ENCODE results near the gene JMJD8.

Gene JMJD8

DNA sequence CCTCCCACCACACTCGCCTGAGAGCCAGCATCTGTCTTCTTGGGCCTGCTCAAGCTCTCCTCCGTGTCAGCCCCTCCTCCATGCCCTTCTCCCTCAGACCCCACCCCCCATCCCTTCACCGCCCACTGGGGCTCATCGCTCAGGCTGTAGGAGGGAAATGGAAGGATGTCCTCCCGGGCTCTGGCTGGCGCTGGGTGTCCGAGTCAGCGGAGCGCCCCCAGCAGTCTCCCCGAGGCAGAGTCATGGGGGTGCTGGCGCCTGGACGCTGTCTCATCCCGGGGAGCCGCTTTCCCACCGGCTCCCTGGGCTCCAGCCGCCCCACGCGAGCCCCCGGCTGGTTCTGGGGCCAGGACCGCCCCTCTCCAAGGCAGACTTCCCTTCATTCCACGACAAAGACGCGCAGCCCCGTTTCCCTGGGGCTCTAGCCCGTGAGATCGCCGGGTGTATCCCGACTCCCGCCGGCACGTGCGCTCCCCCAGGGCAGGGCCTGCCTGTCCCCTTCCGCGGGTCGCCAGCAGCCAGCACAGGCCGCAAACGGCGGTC lies 36.4 kb upstream of the JMJD8 start:
- Histone ChIP-seq H3K4me1 (ENCODE audit: insufficient read depth, low read length) (peaks cover 31% of the 10 kb centered on the region), H3K9ac (ENCODE audit: low read length) (peak overlapping the region; percentile 27), H3K27ac (ENCODE audit: low read depth, low read length) (peak overlapping the region; percentile 98), H3K36me3 (ENCODE audit: insufficient read depth, low read length) (no peaks in the 10 kb centered on the region), H3K27me3 (ENCODE audit: control insufficient read depth in 1 of 2, insufficient read depth in 2 of 2, low read length in 2 of 2) (peaks cover 0 to 29% of the 10 kb centered on the region in 2 donors), H3K9me3 (ENCODE audit: low read length) (no peaks in the 10 kb centered on the region), H3K4me3 (ENCODE audit: low read depth in 1 of 2, low read length in 2 of 2) (peak overlapping the region; percentile 68 to 91)

DNA sequence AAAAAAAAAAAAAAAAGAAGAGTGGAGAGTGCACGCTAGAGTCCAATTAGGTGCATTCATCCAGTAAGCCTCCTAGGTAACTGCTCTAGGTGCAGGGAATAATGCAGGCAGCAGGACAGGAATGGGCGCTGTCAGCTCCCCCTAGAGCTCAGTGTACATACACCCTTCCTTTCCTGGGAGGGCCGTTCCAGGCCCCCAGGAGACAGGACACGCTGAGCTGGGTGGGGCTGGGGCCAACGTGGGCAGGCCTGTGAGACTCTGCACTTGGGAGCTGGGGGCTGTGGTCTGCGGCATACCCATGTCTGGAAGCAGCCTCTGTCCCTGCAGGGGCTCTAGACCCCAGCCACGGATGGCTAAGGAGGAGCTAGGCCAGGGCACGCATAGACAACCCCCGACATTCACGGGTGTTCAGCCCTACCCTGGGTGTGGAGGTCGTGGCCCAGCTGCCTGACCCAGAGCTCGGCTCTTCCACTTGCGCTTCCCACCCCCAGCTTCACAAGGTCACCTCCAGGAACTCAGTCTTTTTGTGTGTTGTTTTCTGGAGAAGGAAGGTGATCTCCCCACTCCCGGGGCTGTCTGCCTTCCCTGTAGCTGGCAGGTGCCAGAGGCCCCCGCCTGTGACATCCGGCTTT lies 35.8 kb upstream of the JMJD8 start:
- Histone ChIP-seq H3K4me3 (ENCODE audit: low read depth in 1 of 2, low read length in 2 of 2) (peak overlapping the region; percentile 68 to 91), H3K9ac (ENCODE audit: low read length) (peak overlapping the region; percentile 27), H3K36me3 (ENCODE audit: insufficient read depth, low read length) (no peaks in the 10 kb centered on the region), H3K27ac (ENCODE audit: low read depth, low read length) (peak overlapping the region; percentile 98), H3K27me3 (ENCODE audit: control insufficient read depth in 1 of 2, insufficient read depth in 2 of 2, low read length in 2 of 2) (peaks cover 0 to 23% of the 10 kb centered on the region in 2 donors), H3K4me1 (ENCODE audit: insufficient read depth, low read length) (peaks cover 31% of the 10 kb centered on the region), H3K9me3 (ENCODE audit: low read length) (no peaks in the 10 kb centered on the region)

DNA sequence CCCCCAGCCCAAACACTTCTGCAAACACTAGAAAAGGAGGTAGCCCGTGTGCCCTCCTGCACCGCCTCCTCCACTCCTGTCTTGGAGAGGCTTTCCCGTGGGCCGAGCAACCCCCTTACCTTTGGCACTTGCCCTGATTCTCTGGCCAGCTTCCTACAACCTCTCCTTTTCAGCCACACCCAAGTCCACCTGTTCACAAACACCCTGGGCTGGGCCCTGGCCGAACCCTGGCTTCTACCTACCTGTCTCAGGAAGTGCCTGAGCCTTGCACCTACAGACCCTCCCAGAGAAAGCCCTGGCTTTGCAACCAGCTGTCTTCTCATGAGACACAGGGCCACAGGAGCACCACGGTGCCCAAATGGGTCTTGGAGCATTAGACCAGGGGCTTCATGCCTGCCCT lies 34.8 kb upstream of the JMJD8 start:
- Histone ChIP-seq H3K4me1 (ENCODE audit: insufficient read depth, low read length) (peaks cover 34% of the 10 kb centered on the region), H3K27me3 (ENCODE audit: control insufficient read depth in 1 of 2, insufficient read depth in 2 of 2, low read length in 2 of 2) (peaks cover 0 to 23% of the 10 kb centered on the region in 2 donors), H3K9ac (ENCODE audit: low read length) (no peak overlapping the region), H3K4me3 (ENCODE audit: low read depth in 1 of 2, low read length in 2 of 2) (no peak overlapping the region), H3K27ac (ENCODE audit: low read depth, low read length) (no peak overlapping the region), H3K9me3 (ENCODE audit: low read length) (no peaks in the 10 kb centered on the region), H3K36me3 (ENCODE audit: insufficient read depth, low read length) (no peaks in the 10 kb centered on the region)

DNA sequence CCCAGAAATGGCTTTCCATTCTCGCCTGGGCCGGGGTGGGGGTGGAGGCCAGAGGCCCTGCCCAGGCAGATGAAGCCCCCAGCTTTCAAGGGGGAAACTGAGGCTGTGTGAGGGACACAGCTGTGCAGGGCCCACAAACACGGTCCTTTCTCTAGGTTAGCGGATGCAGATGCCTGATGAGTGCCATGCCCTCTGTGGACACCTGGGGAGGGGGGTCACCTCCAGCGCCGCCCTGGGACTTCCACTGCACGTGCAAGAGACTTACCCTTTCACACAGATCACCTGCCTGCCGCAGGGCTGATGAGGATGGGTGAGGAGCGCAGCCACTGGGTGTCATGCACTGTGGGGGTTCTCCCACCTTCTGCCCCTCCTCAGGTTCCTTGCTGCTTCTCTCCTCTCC lies 34.3 kb upstream of the JMJD8 start:
- H3K27ac ChIP-seq (ENCODE audit: low read depth, low read length), result no peak overlapping the region
- peaks cover 34% of the 10 kb centered on the region for H3K4me1 ChIP-seq (ENCODE audit: insufficient read depth, low read length)
- no peak overlapping the region for H3K9ac ChIP-seq (ENCODE audit: low read length)
- H3K36me3 ChIP-seq (ENCODE audit: insufficient read depth, low read length), result no peaks in the 10 kb centered on the region
- H3K4me3 ChIP-seq (ENCODE audit: low read depth in 1 of 2, low read length in 2 of 2), result no peak overlapping the region
- H3K9me3 ChIP-seq (ENCODE audit: low read length), result no peaks in the 10 kb centered on the region
- peaks cover 0 to 20% of the 10 kb centered on the region in 2 donors for H3K27me3 ChIP-seq (ENCODE audit: control insufficient read depth in 1 of 2, insufficient read depth in 2 of 2, low read length in 2 of 2)

DNA sequence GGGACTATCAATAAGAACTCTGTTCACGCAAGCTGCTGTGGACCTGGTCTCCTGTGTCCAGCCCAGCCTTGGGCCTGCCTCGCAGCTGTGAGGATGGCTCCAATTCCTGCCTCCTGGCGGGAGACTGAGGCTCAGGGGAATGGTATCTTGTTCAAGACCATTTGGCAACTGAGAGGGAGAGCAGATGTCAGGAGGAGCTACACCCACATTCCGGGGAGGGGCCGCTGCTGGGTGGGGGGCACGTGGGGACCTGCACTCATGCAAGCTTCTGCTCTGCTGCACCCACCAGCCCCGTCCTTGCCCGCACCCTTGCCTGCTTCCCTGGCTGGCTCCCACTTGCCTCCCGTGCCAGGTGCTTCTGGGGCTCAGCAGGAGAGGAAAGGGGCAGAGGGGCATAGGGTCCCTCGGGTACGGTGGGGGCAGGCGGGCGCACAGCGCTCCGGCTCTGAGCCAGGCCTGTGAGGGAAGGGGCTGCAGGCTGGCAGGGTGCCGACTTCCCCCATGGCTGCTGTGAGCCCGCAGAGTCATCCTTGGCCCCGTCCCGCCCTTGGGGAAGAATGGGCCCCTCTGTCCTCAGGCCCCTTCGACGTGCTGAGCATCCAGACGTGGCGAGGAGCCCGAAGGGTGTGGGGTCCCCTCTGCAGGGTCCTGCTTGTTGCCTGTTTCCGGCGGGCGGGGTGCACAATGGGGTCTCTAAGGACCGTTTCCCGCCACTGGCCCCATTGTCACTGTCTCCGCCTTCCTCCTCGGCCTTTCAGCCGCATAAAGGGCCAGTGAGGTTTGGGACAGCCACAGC lies 33.5 kb upstream of the JMJD8 start:
- H3K27me3 ChIP-seq (ENCODE audit: control insufficient read depth in 1 of 2, insufficient read depth in 2 of 2, low read length in 2 of 2), result peaks cover 0 to 20% of the 10 kb centered on the region in 2 donors
- no peak overlapping the region for H3K27ac ChIP-seq (ENCODE audit: low read depth, low read length)
- no peak overlapping the region for H3K9ac ChIP-seq (ENCODE audit: low read length)
- peaks cover 34% of the 10 kb centered on the region for H3K4me1 ChIP-seq (ENCODE audit: insufficient read depth, low read length)
- H3K4me3 ChIP-seq (ENCODE audit: low read depth in 1 of 2, low read length in 2 of 2), result no peak overlapping the region
- H3K9me3 ChIP-seq (ENCODE audit: low read length), result no peaks in the 10 kb centered on the region
- no peaks in the 10 kb centered on the region for H3K36me3 ChIP-seq (ENCODE audit: insufficient read depth, low read length)

DNA sequence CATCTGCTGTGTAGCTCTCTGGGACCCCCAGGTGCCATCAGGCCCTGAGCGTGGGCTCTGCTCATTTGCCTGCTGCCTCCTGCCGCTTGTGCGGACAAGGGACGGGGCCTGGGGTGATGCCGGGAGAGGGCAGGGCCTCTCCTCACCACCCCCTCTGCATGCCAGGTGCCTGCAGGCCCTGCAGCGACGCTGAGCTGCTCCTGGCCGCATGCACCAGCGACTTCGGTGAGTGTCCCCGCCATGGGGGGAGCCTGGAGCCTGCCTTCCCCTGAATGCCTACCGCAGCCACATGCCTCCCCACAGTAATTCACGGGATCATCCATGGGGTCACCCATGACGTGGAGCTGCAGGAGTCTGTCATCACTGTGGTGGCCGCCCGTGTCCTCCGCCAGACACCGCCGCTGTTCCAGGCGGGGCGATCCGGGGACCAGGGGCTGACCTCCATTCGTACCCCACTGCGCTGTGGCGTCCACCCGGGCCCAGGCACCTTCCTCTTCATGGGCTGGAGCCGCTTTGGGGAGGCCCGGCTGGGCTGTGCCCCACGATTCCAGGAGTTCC lies 32.7 kb upstream of the JMJD8 start:
- H3K27me3 ChIP-seq (ENCODE audit: control insufficient read depth in 1 of 2, insufficient read depth in 2 of 2, low read length in 2 of 2), result peaks cover 0 to 20% of the 10 kb centered on the region in 2 donors
- H3K9ac ChIP-seq (ENCODE audit: low read length), result no peak overlapping the region
- H3K4me3 ChIP-seq (ENCODE audit: low read depth in 1 of 2, low read length in 2 of 2), result peak overlapping the region in 1 of 2 donors; percentile 53
- no peak overlapping the region for H3K27ac ChIP-seq (ENCODE audit: low read depth, low read length)
- no peaks in the 10 kb centered on the region for H3K36me3 ChIP-seq (ENCODE audit: insufficient read depth, low read length)
- no peaks in the 10 kb centered on the region for H3K9me3 ChIP-seq (ENCODE audit: low read length)
- H3K4me1 ChIP-seq (ENCODE audit: insufficient read depth, low read length), result peaks cover 32% of the 10 kb centered on the region

DNA sequence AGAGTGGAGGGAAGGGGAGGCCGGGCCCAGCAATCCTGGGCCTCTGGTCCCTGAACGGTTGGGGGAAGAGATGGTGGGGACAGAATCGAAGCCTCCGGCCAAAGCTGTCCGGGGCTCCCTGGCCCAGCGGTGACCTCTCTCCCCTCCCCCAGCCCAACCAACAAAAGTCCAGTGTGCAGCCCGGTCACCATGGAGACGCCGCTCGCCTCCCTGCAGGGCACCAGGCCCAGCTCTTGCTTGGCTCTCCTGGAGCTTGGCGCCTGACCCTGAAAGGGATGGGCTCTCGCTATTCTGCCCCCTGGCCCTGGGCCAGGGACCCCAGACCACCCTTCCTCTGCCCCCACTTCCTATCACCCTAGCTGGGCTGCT lies 32.0 kb upstream of the JMJD8 start:
- no peak overlapping the region for H3K9ac ChIP-seq (ENCODE audit: low read length)
- peaks cover 28% of the 10 kb centered on the region for H3K4me1 ChIP-seq (ENCODE audit: insufficient read depth, low read length)
- H3K27me3 ChIP-seq (ENCODE audit: control insufficient read depth in 1 of 2, insufficient read depth in 2 of 2, low read length in 2 of 2), result peaks cover 4 to 25% of the 10 kb centered on the region in 2 donors

DNA sequence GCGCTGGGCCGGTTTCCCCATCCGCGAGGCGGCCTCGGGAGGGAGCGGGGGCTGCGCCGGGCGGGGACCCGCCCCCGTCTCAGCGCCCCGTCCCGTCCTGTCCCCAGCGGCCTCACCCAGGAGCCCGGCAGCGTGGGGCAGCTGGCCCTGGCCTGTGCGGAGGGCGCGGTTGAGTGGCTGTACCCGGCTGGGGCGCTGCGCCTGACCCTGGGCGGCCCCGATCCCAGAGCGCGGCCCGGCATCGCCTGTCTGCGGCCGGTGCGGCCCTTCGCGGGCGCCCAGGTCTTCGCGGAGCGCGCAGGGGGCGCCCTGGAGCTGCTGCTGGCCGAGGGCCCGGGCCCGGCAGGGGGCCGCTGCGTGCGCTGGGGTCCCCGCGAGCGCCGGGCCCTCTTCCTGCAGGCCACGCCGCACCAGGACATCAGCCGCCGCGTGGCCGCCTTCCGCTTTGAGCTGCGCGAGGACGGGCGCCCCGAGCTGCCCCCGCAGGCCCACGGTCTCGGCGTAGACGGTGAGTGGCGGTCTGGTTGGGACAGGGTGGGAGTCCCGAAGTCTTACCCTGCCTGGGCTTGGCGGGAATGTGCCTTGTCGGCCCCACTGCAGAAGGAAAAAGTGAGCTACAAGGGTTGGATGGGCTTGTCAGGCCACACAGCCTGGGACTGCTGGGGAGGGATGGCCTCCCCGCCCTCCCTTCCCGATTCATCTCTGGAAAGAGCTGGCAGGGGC lies 31.5 kb upstream of the JMJD8 start:
- Histone ChIP-seq H3K27ac (ENCODE audit: low read depth, low read length) (no peak overlapping the region), H3K9ac (ENCODE audit: low read length) (no peak overlapping the region), H3K27me3 (ENCODE audit: control insufficient read depth in 1 of 2, insufficient read depth in 2 of 2, low read length in 2 of 2) (peaks cover 9 to 31% of the 10 kb centered on the region in 2 donors), H3K9me3 (ENCODE audit: low read length) (no peaks in the 10 kb centered on the region), H3K4me3 (ENCODE audit: low read depth in 1 of 2, low read length in 2 of 2) (peak overlapping the region; percentile 49 to 53), H3K36me3 (ENCODE audit: insufficient read depth, low read length) (no peaks in the 10 kb centered on the region), H3K4me1 (ENCODE audit: insufficient read depth, low read length) (peaks cover 28% of the 10 kb centered on the region)

More for the DNA sequence above, 32.0 kb upstream of the JMJD8 start:
- Histone ChIP-seq H3K36me3 (ENCODE audit: insufficient read depth, low read length) (no peaks in the 10 kb centered on the region), H3K27ac (ENCODE audit: low read depth, low read length) (no peak overlapping the region), H3K4me3 (ENCODE audit: low read depth in 1 of 2, low read length in 2 of 2) (peak overlapping the region; percentile 49 to 53), H3K9me3 (ENCODE audit: low read length) (no peaks in the 10 kb centered on the region)

DNA sequence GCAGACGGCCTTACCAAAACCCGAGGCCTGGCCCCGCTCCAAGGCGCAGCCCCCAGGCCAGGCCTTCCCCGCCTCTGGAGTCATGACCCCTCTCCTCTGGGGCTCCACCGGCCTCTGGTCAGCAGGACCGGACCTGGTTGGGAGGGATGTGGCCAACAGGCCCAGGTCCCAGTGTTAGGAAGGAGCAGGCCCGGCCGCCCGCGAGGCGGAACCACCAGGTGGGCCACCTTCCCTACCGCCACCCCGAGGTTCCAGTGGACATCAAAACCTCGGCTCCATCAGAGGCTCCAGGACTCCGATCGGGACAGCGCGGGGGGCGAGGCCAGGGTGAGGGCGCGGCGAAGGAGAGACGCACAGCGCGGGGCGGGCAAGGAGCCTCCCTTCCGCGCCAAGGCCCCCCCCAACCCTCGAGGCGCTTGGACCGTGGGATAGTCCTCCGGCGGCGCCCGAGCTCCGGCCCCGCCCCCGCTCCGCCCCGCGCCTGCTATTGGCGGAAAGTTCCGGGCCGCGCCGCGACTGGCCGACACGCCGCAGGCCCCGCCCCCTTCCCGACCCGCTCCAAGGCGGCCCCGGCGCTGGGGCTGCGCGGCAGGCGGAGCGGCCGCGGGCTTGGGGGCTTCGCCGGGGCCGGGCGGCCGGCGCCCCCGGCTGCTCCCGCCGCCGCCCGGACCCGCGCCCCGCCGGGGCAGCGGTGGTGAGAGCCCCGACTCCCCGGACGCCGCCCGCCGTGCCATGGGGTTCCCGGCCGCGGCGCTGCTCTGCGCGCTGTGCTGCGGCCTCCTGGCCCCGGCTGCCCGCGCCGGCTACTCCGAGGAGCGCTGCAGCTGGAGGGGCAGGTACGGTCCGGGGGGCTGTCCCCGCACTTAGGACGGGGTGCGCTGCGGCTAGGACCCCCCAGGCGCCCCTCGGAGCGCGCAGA lies 30.7 kb upstream of the JMJD8 start, which contains the start of gene METRN:
Gene METRN, plus strand, starts transcription at position 561 of the 919 bp plus-strand sequence. Its CDS starts 172 bp downstream, at position 733.
- Histone ChIP-seq H3K9ac (ENCODE audit: low read length) (no peak within 1 kb of the TSS), H3K4me1 (ENCODE audit: insufficient read depth, low read length) (peaks cover 21% of the 10 kb centered on the region)

DNA sequence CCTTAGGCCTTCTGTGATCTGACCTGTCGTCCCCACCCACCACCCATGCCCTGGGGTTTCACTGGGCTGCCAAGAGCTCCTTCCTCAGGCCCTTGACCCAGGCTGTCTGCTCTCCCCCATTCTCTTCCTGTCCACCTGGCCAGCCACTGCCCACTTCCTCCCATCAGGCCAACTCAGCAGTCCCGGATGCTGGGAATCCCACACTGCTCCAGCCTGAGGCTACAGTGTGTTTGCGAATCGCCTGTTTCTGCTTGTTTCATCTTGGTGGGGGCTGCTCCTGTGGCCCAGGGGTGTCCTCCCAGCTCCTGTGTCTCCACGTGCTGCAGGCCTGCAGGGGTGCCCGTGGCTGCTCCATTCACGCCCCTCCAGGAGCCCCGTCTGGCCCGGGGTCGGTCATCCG lies 29.9 kb upstream of the JMJD8 start:
- Histone ChIP-seq H3K9me3 (ENCODE audit: low read length) (no peaks in the 10 kb centered on the region), H3K27ac (ENCODE audit: low read depth, low read length) (no peak overlapping the region), H3K36me3 (ENCODE audit: insufficient read depth, low read length) (no peaks in the 10 kb centered on the region), H3K9ac (ENCODE audit: low read length) (no peak overlapping the region), H3K27me3 (ENCODE audit: control insufficient read depth in 1 of 2, insufficient read depth in 2 of 2, low read length in 2 of 2) (peaks cover 24 to 46% of the 10 kb centered on the region in 2 donors), H3K4me1 (ENCODE audit: insufficient read depth, low read length) (peaks cover 15% of the 10 kb centered on the region), H3K4me3 (ENCODE audit: low read depth in 1 of 2, low read length in 2 of 2) (no peak overlapping the region)

More for the DNA sequence above, 30.7 kb upstream of the JMJD8 start, which contains the start of gene METRN:
- Histone ChIP-seq H3K9me3 (ENCODE audit: low read length) (no peaks in the 10 kb centered on the region), H3K27ac (ENCODE audit: low read depth, low read length) (no peak within 1 kb of the TSS), H3K27me3 (ENCODE audit: control insufficient read depth in 1 of 2, insufficient read depth in 2 of 2, low read length in 2 of 2) (peaks cover 17 to 39% of the 10 kb centered on the region in 2 donors), H3K36me3 (ENCODE audit: insufficient read depth, low read length) (no peaks in the 10 kb centered on the region), H3K4me3 (ENCODE audit: low read depth in 1 of 2, low read length in 2 of 2) (peak within 1 kb of the TSS; percentile 49 to 53)

All from muscle layer of colon (tissue), 2 donors.